H9 (cell line): Measurements from ENCODE around the gene RHBDF1. TPM values are rescaled to one million over a fixed set of nuclear protein-coding genes. Genes with fewer than 3 reads are reported as not detected.
A peak's percentile ranks its signal among the peaks of the same experiment; 100 is the strongest.

ENCODE experiments used
- DNase-seq: peaks from one replicate; pipeline ENCODE4 v3.0.0-alpha.2; 2017
- H2AFZ ChIP-seq: one replicate; pipeline ENCODE4 v1.6.1; 2013; ENCODE audit warnings: mild to moderate bottlenecking, low read length, control low read depth, moderate library complexity
- H2AK5ac ChIP-seq: 2 replicates; pipeline ENCODE4 v1.6.1; 2013; ENCODE audit warnings: low read length, control low read depth, mixed read lengths; ENCODE audit not compliant: insufficient read length
- H2BK120ac ChIP-seq: one replicate; pipeline ENCODE4 v1.6.1; 2013; ENCODE audit warnings: low read depth, mild to moderate bottlenecking, low read length, control low read depth, inconsistent platforms; ENCODE audit not compliant: poor library complexity, severe bottlenecking
- H2BK12ac ChIP-seq: 2 replicates; pipeline ENCODE4 v1.6.1; 2013; ENCODE audit warnings: low read length, control low read depth, mixed read lengths, low read depth; ENCODE audit not compliant: insufficient read length
- H2BK15ac ChIP-seq: 2 replicates; pipeline ENCODE4 v1.6.1; 2013; ENCODE audit warnings: low read depth, low read length, control low read depth
- H2BK20ac ChIP-seq: one replicate; pipeline ENCODE4 v1.6.1; 2013; ENCODE audit warnings: low read depth, mild to moderate bottlenecking, low read length, control low read depth, inconsistent platforms; ENCODE audit not compliant: poor library complexity, severe bottlenecking
- H2BK5ac ChIP-seq: 2 replicates; pipeline ENCODE4 v1.6.1; 2013; ENCODE audit warnings: low read length, control low read depth, mixed read lengths; ENCODE audit not compliant: insufficient read length
- H3K14ac ChIP-seq: 2 replicates; pipeline ENCODE4 v1.6.1; 2013; ENCODE audit warnings: low read length, control low read depth; ENCODE audit not compliant: insufficient read depth
- H3K18ac ChIP-seq: 2 replicates; pipeline ENCODE4 v1.6.1; 2013; ENCODE audit warnings: low read depth, mild to moderate bottlenecking, mixed read lengths, low read length, control low read depth; ENCODE audit not compliant: insufficient read length
- H3K23ac ChIP-seq: 2 replicates; pipeline ENCODE4 v1.6.1; 2013; ENCODE audit warnings: low read length, control low read depth, mixed read lengths, low read depth; ENCODE audit not compliant: insufficient read length
- H3K23me2 ChIP-seq: 2 replicates; pipeline ENCODE4 v1.6.1; 2013; ENCODE audit warnings: low read depth, mild to moderate bottlenecking, mixed read lengths, low read length, control low read depth; ENCODE audit not compliant: insufficient read length, poor library complexity, severe bottlenecking
- H3K27ac ChIP-seq: 2 replicates; pipeline ENCODE4 v1.5.1; 2013; ENCODE audit warnings: low read length, control low read depth, mixed read lengths, low read depth; ENCODE audit not compliant: insufficient read length
- H3K27me3 ChIP-seq: 2 replicates; pipeline ENCODE4 v1.6.1; 2013; ENCODE audit warnings: low read length, control low read depth, inconsistent platforms; ENCODE audit not compliant: insufficient read depth
- H3K4ac ChIP-seq: 2 replicates; pipeline ENCODE4 v1.6.1; 2013; ENCODE audit warnings: low read depth, mild to moderate bottlenecking, control low read depth, inconsistent platforms, low read length, moderate library complexity
- H3K4me1 ChIP-seq: 2 replicates; pipeline ENCODE4 v1.6.1; 2013; ENCODE audit warnings: low read length, control low read depth, inconsistent platforms; ENCODE audit not compliant: insufficient read depth
- H3K4me2 ChIP-seq: 2 replicates; pipeline ENCODE4 v1.6.1; 2013; ENCODE audit warnings: low read length, control low read depth, mixed read lengths; ENCODE audit not compliant: insufficient read length, insufficient read depth
- H3K56ac ChIP-seq: 2 replicates; pipeline ENCODE4 v1.6.1; 2013; ENCODE audit warnings: low read depth, mild to moderate bottlenecking, mixed read lengths, low read length, control low read depth; ENCODE audit not compliant: insufficient read length
- H3K79me1 ChIP-seq: 2 replicates; pipeline ENCODE4 v1.6.1; 2013; ENCODE audit warnings: low read depth, mild to moderate bottlenecking, moderate library complexity, low read length, control low read depth, inconsistent platforms; ENCODE audit not compliant: insufficient read depth, poor library complexity, severe bottlenecking
- H3K79me2 ChIP-seq: 2 replicates; pipeline ENCODE4 v1.6.1; 2013; ENCODE audit warnings: low read length, control low read depth, inconsistent platforms; ENCODE audit not compliant: insufficient read depth
- H3K9ac ChIP-seq: 2 replicates; pipeline ENCODE4 v1.6.1; 2013; ENCODE audit warnings: low read length, control low read depth, mixed read lengths; ENCODE audit not compliant: insufficient read length; ENCODE audit errors: extremely low read depth
- H3K9me3 ChIP-seq: one replicate; pipeline ENCODE4 v1.6.1; 2013; ENCODE audit warnings: low read depth, low read length, inconsistent platforms; ENCODE audit not compliant: control insufficient read depth
- H3T11ph ChIP-seq: one replicate; pipeline ENCODE4 v1.6.1; 2013; ENCODE audit warnings: mild to moderate bottlenecking, low read length, control low read depth, inconsistent platforms
- H4K20me1 ChIP-seq: one replicate; pipeline ENCODE4 v1.6.1; 2013; ENCODE audit not compliant: control insufficient read depth, insufficient read length, insufficient read depth
- H4K5ac ChIP-seq: 2 replicates; pipeline ENCODE4 v1.6.1; 2013; ENCODE audit warnings: low read depth, mild to moderate bottlenecking, mixed read lengths, low read length, control low read depth; ENCODE audit not compliant: insufficient read length
- H4K8ac ChIP-seq: replicated peaks from 2 replicates; pipeline ENCODE4 v1.6.1; 2013; ENCODE audit warnings: low read length, control low read depth, mixed read lengths, low read depth; ENCODE audit not compliant: insufficient read length
- H4K91ac ChIP-seq: 2 replicates; pipeline ENCODE4 v1.6.1; 2013; ENCODE audit warnings: low read depth, mild to moderate bottlenecking, moderate library complexity, mixed read lengths, low read length, control low read depth; ENCODE audit not compliant: insufficient read length
- H3K27ac Mint-ChIP-seq, 3 experiments: 2 replicates in 2 of 3; 3 replicates in 1 of 3; pipeline ENCODE4 v1.8.0; 2020 to 2021; ENCODE audit warnings: mixed read lengths in 3 of 3, mild to moderate bottlenecking in 1 of 3, moderate library complexity in 1 of 3
- H3K27me3 Mint-ChIP-seq: 2 replicates; pipeline ENCODE4 v1.8.0; 2021; ENCODE audit warnings: low read depth, mild to moderate bottlenecking, moderate library complexity, mixed read lengths
- H3K36me3 Mint-ChIP-seq, 3 experiments: 2 replicates in 2 of 3; 3 replicates in 1 of 3; pipeline ENCODE4 v1.8.0; 2020 to 2021; ENCODE audit warnings: low read depth in 3 of 3, mixed read lengths in 3 of 3; ENCODE audit not compliant: insufficient read depth in 1 of 3
- H3K4me1 Mint-ChIP-seq, 2 experiments: 2 replicates each; pipeline ENCODE4 v1.8.0; 2020; ENCODE audit warnings: mixed read lengths in 2 of 2
- H3K4me3 Mint-ChIP-seq, 2 experiments: 2 replicates in 1 of 2; 3 replicates in 1 of 2; pipeline ENCODE4 v1.8.0; 2020 to 2021; ENCODE audit warnings: mild to moderate bottlenecking in 2 of 2, mixed read lengths in 2 of 2, moderate library complexity in 1 of 2
- H3K9me3 Mint-ChIP-seq, 2 experiments: 2 replicates in 1 of 2; 3 replicates in 1 of 2; pipeline ENCODE4 v1.8.0; 2020; ENCODE audit warnings: mild to moderate bottlenecking in 2 of 2, mixed read lengths in 2 of 2, moderate library complexity in 1 of 2
- CTCF ChIP-seq: fragments of 200-600 bp; sonication (generic); conservative IDR thresholded peaks from 3 replicates; pipeline ENCODE4 v1.8.0; 2021; ENCODE audit warnings: antibody characterized with exemption, mild to moderate bottlenecking
- WGBS: extraction: QIAGEN DNeasy Blood & Tissue Kit; methylation state at CpG from one replicate; pipeline ENCODE4 v1.1.7; 2013; ENCODE audit warnings: missing lambda C conversion rate, low lambda C conversion rate, mixed read lengths; ENCODE audit not compliant: insufficient read length; ENCODE audit errors: extremely low coverage; 5-methylcytosine and 5-hydroxymethylcytosine counted together
- total RNA-seq: library from RNA; stranded (reverse); gene quantifications from 2 replicates; pipeline ENCODE4 v1.2.1, GENCODE V29; 2021

RHBDF1 gene
- total RNA-seq, 1 experiment from 2014 or later, result 34.6 TPM

GRCh38 chr16:74747-75334 is 2.4 kb upstream of the RHBDF1 start:
- Histone ChIP-seq H4K8ac (no peak overlapping the region), H2BK120ac (no peak overlapping the region), H3K9ac (no peak overlapping the region), H2AFZ (no peak overlapping the region), H4K91ac (no peak overlapping the region), H3K23ac (no peak overlapping the region), H3K14ac (no peak overlapping the region), H3K23me2 (peaks cover 19% of the 10 kb centered on the region), H4K20me1 (peaks cover 4% of the 10 kb centered on the region), H3K79me2 (no peaks in the 10 kb centered on the region; the same call in 1 of the 2 replicates), H3K4ac (no peak overlapping the region), H3T11ph (no peak overlapping the region), H2BK12ac (no peak overlapping the region), H3K9me3 (no peaks in the 10 kb centered on the region), H3K56ac (no peak overlapping the region), H3K79me1 (no peaks in the 10 kb centered on the region), H3K27ac (no peak overlapping the region), H3K27me3 (no peaks in the 10 kb centered on the region), H2BK20ac (no peak overlapping the region), H4K5ac (no peak overlapping the region), H2BK5ac (no peak overlapping the region), H2BK15ac (no peak overlapping the region), H3K4me2 (no peak overlapping the region), H3K4me1 (peaks cover 6% of the 10 kb centered on the region; the same call in 1 of the 2 replicates), H2AK5ac (no peak overlapping the region), H3K18ac (no peak overlapping the region)
- no peak for TF ChIP-seq CTCF
- no CpG with 5 or more reads among the region's 16 CpGs for WGBS
- Mint-ChIP-seq H3K9me3 (no peaks in the 10 kb centered on the region), H3K27ac (peak overlapping the region in 1 of 3 experiments; percentile 88; a peak in 3 of 7 replicates), H3K27me3 (peaks cover 1% of the 10 kb centered on the region; the same call in 1 of the 2 replicates), H3K36me3 (peaks cover 0 to 6% (median 2%) of the 10 kb centered on the region in 3 experiments; a peak in 6 of 7 replicates), H3K4me3 (peak overlapping the region in 1 of 2 experiments; percentile 42; a peak in 2 of 5 replicates), H3K4me1 (peaks cover 40 to 55% of the 10 kb centered on the region in 2 experiments)
- peak; percentile 66 for DNase-seq
